Fibroblast of the conjunctiva (primary cell): ENCODE measurements around the gene LIME1.

Source experiments
- DNase-seq: peaks from one replicate; pipeline ENCODE4 v3.0.0-alpha.2; 2010; ENCODE audit warnings: low read depth

Gene LIME1

DNA sequence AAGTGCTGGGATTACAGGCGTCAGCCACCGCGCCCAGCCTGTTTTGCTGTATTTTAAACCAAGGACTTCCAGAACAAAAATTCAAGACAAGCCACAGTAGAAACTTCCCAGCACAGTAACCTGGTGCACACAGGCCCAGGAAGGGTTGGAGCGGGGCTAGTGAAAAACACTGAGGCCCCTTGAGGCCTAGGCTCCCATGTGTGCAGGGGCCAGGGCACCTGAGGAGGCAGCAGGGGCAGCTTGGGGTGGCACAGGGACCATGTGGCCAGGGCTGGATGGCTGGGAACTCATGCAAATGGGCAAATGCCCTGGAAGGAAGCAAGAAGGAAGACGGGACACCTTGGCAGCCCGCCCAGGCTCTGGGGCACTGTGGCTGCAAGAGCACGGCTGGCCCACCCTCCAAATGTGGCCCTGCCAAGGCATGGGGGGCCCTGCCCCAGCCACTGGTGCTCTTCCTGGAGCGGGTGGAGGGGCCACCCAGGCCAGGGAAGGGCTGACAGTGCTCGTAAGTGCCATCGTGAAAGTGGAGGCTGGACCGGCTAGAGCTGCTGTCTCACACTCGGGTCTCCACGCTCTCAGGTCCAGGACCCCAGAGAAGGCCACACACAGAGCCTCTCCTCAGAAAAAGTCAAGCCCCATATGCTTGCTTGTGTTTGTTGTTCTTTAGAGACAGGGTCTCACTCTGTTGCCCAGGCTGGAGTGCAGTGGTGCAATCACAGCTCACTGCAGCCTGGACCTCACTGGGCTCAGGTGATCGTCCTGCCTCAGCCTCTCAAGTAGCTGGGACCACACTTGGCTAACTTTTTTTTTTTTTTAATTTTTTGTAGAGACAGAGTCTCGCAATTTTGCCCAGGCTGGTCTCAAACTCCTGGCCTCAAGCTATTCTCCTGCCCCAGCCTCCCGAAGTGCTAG, 13.4 kb downstream of the LIME1 start:
- no peak for DNase-seq

DNA sequence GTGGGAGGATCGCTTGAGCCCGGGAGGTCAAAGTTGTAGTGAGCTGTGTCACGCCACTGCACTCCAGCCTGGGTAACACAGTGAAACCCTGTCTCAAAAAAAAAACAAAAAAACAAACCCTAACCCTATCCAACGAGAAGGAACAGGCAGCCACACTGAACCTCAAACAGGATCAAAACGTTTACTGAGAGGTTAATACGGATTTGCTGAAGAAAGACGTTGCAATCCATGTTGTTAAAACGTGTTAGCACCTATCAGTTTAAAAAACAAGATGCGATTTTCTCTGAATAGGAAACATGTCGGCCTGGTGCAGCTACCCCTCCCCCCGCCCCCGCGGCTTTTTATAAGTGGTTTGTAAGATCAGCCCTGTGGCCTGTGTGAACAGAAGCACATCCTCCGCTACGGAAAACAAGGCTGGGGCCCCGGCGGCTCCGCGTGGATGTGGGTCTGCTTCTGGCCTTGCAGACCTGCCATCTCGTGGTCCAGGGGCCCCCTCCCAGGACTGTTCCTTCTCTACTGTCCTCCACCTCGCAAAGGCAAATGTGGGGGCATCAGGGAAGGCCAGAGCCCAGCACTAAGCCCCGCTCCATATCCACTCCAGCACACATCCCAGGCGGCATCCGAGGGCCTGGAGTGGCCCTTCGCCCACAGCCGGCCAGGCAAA, 14.5 kb downstream of the LIME1 start:
- no peak for DNase-seq

DNA sequence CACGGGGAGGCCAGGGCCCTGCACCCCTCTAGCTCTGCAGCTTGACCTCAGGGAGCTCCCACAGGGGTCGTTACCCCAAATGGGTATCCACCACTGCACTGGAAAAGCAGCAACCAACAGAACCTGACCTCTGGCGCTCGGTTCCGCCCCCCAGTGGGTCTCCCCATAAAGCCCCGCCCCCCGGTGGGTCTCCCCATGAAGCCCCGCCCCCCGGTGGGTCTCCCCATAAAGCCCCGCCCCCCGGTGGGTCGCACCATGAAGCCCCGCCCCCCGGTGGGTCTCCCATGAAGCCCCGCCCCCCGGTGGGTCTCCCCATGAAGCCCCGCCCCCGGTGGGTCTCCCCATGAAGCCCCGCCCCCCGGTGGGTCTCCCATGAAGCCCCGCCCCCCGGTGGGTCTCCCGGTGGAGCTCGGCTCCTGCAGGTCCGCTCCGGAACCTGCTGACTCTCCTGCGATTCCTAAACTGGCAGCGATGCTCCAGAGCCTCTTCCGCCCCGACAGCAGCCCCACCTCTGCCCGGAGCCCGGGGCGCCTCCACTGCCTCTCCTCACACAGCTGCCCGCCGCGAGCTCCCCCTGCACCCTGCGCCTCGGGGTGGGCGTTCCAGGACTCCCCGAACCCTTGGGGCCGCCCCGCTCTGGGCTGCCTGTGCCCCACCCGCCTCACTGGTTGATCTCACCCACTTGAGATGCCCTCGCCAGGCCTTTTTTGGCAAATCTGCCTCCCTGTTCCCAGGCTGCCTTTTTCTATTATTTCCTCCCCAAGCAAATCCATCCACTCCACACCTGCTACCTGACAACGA, 15.2 kb downstream of the LIME1 start:
- DNase-seq, result no peak

DNA sequence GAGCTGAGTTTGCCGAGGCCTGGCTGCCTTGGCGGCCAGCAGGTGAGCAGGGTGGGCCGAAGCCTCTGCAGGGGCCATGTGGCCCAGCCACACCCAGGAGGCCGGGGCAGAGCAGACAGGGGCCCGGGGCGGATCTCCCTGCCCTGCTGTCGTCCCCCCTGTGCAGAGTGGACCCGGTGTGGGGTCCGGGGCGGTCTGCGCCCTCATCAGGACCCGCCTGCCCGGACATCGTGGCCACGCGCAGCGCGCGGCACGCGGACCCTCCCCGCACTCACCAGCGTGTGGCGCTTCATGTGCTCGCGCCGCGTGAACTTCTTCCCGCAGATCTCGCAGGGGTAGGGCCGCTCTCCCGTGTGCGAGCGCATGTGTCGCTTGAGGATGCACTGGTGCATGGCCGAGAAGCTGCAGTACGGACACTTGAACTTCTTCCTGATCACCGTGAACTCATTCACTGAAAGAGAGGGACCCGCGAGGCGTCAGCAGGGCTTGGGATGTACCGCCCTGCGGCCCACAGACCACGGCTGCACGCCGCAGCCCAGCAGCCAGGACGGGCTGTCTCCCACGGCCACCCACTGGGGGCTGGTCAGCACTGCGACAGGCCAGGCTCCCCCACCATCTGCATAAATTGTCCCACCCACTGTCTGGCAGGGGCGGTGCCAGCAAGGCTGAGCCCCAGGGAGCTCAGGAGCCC, 16.1 kb downstream of the LIME1 start:
- no peak for DNase-seq

DNA sequence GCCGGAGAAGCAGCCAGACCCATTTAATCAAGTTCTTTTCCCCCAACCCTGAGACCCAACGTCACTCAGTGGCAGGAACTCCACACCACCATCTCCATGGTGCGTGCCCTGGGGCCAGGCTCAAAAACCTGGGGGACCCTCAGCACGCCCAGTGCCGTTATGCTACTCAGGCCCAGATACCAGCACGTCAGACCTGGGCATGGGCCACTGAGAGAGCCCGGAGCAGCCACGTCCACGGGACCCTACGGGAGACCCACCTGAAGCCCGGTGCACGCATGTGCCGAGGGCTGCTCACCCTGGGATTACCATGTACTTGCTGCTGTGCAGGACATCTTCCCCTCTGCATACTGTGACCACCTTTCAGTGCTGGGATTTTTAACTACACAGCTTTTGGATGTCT, 16.9 kb downstream of the LIME1 start:
- no peak for DNase-seq

DNA sequence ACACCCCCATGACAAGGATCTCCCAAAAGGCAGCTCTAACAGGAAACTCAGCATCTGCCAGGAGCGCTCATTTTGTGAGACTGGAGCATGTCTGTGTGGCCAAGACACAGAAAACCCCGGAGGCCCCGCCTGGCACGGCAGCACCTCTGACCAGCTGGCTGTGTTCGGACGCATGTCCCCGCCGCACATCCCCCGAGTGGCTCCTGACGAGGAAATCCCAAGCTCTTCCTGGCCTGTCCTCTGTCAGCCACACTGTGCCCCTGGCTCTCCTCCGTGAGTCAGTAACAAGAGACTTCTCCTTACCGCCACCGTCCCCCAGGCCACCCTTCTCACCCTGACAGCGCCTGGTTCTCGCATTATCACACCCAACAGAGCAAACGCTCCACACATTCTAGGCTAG, 17.5 kb downstream of the LIME1 start:
- DNase-seq, result no peak

DNA sequence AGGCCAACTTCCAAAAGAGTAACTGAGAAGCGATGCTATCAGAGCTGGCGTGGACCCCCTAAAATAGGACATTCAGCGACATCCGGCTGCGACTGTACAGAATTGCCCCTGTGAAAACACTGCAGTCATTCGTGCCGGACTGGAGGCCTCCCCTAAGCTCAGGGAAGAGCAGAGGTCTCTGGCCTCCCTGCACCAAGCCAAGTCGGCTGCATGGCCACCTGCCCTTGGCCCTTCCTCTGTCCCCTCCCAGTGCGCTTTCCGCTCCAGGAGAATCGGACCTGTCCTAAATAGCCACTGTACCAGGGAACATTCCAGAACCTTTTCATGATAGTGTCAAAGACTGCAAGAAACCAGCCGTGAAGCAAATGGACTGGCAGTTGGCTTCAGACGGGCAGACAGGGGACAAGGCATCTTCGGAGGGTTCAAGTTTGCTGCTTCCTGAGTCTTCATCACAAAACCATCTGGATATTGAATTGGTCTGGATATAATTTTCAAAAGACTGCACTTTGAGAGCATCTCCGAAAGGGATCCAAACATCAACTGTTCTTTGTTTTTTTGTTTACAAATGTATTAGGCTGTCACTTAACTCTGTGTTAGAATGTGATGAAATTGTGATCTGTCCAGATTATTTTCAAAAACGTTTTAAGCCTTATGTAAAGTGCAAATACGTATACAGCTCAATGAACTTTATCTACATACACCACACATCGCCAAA, 19.6 kb downstream of the LIME1 start:
- no peak for DNase-seq

DNA sequence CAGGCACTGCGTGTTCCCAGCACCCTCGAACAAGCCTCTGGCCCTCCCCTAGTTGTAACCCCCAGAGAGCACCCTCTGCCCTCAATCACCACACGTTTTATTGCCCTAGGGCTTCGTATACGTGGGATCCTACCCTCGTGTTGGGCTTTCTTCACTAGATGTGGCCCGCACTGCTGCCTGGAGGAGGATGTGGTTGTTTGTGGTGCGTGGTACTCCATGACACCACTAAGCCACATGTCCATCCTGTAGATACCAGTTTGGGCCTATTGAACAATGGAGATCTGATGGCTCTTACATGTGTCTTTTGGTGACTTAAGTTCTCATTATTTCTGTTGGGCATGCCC, 20.2 kb downstream of the LIME1 start:
- DNase-seq, result no peak

DNA sequence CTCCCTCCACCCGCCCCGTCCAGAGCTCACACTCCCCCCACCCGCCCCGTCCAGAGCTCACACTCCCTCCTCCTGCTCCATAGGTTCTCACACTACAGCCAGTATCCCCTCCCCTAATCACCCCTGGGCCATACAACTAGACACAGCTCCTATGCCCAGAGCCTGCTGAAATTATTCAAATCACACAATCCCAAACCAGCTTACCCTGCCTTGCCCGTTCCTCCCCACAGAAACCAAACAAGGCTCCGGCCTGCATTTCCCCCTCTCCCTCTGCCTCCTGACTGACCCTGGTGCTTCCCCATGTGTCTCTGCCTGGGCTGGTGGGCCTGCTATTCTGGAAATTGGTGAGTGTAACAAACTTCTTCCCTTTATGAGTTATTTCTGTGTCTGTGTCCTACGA, 21.7 kb downstream of the LIME1 start:
- DNase-seq, result no peak

DNA sequence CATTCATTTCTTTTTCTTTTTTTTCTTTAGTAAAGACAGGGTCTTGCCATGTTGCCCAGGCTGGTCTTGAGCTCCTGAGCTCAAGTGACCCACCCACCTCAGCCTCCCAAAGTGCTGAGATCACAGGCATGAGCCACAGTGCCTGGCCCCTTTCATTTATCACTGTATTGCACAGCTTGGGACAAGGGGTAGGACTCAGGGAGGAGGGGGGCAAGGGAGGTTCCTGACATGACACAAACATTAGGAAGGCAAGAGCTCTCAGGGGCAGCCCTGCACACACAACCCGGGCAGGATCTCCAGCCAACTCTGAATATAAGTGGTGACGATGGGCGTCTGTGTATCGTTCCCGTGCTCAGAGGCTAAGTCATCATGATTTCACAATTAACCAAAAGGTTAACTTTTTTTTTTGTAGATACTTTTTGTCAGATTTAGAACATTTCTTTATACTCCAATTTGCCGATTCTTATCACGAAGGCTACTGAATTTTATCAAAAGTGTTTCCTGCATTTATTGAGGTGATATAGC, 23.0 kb downstream of the LIME1 start:
- DNase-seq, result no peak

DNA sequence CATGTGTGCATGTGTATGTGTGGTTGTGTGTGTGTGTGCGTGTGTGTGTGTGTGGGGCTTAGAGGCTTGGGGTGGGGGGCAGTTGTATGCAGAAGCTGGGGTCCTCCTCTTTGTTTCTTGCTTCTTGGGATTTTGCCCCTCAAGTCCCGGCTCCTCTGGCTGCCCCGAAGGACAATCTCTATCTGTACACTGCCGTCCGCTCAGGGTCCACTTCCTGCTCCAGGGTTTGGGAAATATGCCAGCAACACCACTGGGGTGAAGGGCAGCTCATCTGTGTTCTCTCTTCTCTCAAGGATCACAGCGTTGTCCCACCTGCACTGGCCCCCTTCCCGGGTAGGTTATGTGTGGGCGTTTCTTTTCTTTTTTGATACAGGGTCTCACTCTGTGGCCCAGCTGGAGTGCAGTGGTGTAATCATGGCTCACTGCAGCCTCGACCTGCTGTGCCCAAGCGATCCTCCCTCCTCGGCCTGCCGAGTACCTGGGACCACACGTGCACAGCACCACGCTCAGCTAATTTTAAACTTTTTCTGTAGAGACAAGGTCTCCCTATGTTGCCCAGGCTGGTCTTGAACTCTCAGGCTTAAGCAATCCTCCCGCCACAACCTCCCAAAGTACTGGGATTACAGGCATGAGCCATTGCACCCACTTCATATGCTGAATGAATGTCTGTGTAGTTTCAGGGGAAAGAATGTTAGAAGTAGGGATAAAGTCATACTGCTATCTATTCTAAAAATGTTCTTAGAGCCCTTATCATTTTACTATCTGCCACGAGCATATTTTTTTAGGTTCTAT, 28.8 kb downstream of the LIME1 start:
- no peak for DNase-seq

DNA sequence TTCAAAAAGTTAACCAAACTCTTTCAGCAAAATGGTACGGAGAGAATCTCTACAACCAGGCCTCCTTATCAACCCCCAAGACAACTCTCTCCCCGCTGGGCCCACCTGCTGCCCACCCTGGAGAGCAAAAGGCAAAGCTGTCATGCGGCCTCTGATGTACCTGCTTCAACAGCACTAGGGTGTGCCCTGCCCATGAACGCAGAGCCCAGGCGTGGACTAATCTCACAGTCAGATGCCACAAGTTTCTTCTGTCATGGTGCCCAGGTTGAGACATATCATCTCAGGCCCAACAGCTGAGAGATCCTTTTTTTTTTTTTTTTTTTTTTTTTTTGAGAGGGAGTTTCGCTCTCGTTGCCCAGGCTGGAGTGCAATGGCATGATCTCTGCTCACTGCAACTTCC, 29.4 kb downstream of the LIME1 start:
- DNase-seq, result no peak

DNA sequence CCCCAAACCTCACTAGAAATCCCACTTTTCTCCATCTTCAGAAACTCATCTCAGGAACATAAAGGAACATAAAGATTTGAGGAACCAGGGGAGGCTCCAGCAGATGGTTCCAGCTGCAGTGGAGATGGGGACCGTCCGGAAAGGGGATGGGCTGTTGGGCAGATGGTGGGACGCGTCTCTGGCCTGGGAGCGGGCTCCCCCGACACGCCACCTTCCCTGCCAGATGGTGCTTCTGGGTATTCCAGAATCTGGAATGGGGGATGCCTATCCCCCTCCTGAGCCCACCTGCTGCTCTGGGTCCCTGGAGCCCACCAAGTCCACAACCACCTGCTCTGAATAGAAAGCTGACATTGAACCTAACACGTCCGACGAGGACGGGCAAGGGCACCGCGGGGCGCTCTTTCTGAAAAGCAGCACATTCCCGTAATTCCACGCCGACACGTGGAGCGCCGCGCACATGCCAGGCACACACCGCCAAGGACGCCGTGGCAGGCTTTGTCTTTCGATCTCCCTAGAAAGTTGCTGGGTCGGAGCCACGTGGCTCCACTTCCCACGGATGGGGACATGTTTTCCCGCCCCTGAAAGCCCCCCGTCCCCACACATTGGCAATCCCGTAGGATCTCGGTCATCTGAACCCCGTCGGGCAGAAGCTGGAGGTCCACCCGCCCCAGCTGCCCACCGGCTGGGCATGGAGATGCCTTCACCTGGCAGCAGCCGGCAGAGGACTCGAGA, 30.4 kb downstream of the LIME1 start:
- no peak for DNase-seq

DNA sequence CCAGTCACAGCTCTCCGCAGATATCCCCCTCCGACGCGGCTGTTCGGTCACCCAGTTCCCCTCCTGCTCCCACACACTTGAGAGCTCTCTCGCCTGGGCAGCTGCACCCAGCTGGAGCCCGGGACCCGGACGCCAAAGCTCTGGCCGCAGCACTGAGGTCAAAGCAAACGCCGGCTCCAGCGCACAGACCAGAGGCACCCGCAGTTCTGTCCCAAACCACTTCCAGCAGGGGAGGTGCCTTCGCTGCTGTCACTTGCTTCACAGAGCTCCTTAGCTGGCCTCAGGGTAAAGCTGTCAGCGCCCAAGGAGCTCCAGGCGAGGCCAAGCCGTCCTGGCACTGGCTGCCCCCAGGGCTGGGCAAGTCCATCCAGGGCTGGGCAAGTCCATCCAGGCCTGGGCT, 31.0 kb downstream of the LIME1 start:
- DNase-seq, result no peak

DNA sequence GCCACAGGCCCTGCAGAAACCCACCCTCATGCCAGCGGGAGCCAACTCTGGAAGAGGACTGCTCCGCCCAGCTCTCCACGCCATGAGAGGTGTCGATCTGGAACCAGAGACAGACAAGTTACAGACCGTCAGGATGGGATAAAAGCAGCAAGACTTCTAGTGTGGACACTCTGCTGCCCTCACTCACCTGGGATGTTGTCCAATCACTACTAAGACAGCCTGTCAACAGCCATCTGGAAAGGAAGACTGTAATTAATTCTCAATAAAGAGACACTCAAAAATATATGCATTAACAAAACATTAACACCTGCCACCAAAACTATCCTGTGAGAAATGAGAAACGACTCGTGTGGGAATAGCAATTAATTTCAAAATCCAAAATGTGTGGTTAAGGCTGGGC, 31.4 kb downstream of the LIME1 start:
- DNase-seq, result no peak

DNA sequence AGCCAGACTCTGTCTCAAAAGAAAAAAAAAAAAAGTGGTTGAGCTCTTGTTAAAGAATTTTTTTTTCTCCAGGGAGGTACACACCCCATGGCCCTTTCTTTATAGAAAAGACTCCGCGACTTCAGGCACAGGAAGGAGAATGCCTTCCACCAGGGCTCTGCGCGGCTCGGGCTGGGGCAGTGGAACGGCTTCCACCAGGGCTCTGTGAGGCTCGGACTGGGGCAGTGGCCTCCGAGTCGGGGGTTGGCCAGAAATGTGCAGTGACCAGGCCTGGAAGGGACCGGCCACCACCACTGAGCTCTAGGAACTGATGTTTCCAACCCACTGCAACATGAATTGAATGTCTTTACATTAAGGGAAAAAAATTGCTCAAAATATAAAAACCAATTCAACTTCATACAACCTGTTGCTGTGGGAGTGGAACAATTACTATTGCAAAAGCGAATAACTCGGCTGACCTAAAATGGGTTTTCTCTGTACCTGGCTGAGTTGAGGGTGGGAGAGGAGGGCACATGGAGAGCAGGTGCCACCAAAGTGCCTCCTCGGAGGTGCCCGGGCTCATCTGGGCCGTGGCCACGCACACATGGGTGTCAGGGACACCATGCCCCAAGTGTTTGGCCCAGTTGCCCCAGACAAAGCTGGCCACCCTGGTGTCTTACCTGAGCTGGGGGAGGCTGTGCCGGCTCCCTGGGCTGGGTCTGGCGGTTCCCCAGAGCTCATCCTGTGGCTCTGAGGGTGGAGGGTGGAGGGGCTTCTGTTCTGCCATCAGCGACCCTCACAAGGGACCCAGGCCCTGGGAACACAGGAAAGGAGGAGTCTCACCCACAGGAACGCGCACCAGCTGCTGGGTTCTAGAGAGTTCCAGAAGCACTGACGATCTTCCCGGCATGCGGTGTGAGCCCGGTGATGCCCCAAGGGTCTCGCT, 32.4 kb downstream of the LIME1 start:
- no peak for DNase-seq

DNA sequence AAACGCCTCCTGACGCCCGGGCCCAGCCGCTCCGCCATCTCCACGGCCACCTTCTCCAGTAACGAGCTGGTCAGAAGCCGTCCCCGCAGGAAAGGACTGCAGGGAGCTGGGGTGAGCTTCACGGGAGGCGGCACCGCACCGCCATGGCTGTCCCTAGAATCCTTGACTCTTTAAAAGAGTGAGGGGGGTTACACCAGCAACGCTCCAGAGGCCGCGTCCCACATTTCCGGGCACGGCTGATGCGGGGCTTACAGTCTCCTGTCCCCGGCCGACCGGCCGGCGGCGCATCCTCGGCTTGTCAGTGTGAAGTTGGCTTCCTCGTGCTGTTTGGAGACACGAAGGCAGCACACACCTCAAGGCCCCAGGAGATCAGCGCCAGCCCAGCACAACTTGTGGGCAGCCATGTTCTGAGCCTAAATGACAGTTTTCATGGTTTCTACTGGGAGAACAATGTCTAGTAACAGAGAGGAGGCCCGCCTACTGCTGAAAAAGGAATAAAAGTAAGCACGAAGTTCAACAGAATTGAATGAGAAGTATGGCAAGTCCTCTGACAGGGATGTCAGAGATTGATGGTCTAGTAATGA, 33.5 kb downstream of the LIME1 start:
- no peak for DNase-seq

DNA sequence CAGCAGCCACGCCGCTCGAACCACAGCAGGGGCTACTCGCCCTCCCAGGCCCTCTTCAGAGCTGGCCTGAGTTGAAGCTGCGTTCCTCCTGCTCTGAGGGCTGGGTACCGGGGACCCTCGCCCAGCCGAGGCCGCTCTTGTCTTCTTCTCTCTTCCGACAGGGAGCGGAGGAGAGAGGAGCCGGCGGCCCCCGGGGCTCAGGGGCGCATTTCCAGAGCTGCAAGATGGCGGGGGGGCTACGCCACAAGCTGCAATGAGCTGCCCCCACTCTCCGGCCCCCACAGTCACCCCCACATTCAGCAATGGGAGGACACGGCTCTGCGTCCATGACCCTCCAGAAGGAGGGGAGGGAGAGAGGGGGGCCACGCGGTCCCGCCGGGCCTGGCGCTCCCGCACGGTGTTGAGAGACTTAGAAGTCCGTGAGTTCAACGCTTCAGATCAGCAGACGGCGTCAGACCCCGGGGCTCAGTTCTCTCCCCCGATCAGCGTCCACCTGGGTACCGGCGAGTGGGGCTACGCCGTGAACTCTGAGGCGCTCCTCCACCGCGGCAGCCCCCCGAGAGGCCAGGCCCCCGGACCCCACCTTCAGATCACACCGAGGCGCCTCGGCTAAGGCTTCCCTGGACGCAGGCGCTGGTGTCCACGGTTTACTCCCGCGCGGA, 34.7 kb downstream of the LIME1 start:
- DNase-seq, result no peak
